Measurements from ENCODE around the gene OR1M1.
"Not testable (repeated sequence)": the region's sequence is repeated elsewhere in the genome, so short reads cannot be mapped to it uniquely, and the experiment has no call there.

OR1M1 gene

DNA sequence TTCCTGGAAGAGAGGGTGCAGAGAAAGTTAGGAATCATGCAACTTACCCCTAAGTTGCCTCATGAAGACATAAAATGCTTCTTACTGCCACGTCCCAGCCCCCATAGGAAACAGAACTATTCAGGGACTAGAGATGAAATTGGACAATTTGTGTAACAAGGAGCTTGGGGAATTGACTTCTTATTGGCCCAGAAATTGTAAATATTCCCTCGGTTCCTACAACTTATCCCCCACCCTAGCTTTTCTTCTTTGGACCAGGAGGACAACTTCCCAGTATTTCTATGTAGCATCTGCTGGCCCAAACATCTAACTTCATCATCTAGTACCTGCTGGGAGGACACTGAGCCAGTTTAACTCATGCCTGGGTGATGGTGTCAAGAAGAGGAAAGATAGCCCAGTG is at the start of gene OR1M1:
Gene OR1M1, plus strand, starts transcription at position 301 of the 400 bp plus-strand sequence. CDS start 6,184 bp downstream, outside the sequence.
- no peak for DNase-seq

- no peak for DNase-seq
Observed at GRCh38 chr19:9037400-9038062, 49.3 kb upstream of the OR1M1 start.

DNA sequence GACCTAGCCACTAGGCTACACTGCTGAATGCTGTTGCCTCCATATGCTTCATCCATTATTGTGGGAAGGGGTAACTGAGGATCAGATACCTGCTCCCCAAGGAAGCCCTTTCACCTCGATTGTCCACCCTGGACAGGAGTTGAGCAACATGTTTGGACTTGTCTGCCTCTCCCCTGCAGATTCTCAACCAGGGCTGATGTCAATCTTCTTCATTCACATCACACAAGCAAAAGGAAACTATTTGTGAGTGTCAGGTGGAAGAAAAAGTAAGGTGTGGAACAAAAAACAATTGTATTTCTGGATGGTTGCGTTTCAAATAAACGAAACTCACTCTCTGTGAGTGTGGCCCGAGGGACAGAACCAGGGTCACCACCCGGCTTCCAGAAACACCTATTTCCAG is 47.1 kb upstream of the OR1M1 start:
- no peak for DNase-seq

DNA sequence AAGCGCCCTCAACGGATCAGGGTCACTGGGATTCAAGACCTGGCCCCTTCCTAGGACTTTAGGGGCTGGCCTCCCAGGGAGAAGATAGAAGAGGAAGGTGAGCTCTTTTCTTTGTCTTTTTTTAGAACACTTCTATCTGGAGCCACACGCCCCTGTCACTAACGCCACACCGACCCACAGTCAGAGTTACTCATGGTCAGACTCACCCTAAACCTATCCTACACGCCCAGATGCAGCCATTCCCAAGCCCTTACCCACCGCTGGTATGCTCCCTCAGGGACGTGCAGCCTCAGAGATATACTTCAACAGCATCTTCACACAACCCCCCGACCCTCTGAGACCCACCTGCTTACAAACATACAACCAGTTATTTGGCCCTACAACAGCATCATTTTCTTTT is 46.7 kb upstream of the OR1M1 start:
- DNase-seq: no peak

DNA sequence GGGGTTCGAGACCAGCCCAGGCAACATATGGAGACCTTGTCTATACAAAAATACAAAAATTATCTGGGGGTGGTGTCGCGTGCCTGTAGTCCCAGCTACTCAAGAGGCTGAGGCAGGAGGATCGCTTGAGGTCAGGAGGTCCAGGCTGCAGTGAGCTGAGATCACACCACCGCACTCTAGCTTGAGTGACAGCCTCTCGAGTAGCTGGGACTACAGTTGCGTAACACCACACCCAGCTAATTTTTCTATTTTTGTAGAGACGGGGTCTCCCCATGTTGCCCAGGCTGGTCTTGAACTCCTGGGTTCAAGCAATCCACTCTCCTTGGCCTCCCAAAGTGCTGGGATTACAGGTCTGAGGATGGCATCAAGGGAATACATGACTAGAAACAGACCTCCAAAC is 45.8 kb upstream of the OR1M1 start:
- DNase-seq: no peak

DNA sequence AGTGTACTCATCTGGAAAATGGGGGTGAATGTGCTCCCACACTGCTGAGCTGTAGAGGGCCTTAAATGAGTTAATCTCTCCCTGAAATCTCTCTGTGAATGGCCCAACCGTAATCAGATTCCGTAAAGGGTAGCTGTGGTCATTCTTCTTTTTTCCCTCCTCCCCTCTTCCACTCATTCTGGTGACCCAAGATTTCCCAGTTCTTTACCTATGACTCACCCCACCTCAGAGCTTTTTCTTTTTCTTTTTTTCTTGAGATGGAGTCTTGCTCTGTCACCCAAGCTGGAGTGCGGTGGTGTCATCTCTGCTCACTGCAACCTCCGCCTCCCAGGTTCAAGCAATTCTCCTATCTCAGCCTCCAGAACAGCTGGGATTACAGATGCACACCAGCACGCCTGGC is 43.3 kb upstream of the OR1M1 start:
- no peak for DNase-seq

GRCh38 chr19:9044449-9044848 is 42.4 kb upstream of the OR1M1 start:
- no peak for DNase-seq

DNA sequence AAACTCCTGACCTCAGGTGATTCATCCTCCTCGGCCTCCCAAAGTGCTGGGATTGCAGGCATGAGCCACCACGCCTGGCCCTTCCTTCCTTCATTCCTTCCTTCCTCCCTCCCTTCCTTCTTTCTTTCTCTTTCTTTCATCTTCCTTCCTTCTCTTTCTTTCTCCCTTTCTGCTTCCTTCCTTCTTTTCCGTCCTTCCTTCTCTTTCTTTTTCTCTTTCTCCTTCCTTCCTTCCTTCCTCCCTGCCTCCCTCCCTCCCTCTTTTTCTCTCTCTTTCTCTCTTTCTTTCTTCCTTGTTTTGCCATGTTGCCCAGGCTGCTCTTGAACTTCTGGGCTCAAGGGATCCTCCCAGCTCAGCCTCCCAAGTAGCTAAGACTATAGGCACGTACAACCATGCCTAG is 40.2 kb upstream of the OR1M1 start:
- DNase-seq: no peak

DNA sequence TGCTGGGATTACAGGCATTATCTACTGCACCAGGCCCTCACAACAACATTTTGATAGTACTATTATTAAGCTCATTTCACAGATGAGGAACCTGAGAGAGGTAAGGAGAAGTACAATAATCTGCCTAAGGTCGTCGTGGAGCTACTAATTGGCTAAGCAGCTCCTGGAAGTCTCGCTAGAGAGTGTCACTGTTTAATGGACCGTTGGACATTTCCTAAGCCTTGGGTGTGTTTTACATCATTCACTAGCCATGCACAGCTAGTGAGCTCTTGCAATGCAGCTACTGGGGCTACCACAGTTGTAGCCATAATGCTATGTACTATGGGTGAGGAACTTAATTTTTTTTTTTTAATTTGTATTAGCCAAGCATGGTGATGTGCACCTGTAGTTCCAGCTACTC is 34.0 kb upstream of the OR1M1 start:
- no peak for DNase-seq

DNA sequence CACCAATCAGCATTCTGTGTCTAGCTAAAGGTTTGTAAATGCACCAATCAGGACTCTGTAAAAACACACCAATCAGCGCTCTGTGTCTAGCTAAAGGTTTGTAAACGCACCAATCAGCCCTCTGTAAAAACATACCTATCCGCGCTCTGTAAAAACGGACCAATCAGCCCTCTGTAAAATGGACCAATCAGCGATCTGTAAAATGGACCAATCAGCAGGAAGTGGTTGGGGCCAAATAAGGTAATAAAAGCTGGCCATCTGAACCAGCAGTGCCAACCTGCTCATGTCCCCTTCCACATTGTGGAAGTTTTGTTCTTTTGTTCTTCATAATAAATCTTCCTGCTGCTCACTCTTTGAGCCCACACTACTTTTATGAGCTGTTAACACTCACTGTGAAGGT is 33.2 kb upstream of the OR1M1 start:
- DNase-seq: not testable (repeated sequence)

GRCh38 chr19:9054207-9054606 is 32.7 kb upstream of the OR1M1 start:
- no peak for DNase-seq

DNA sequence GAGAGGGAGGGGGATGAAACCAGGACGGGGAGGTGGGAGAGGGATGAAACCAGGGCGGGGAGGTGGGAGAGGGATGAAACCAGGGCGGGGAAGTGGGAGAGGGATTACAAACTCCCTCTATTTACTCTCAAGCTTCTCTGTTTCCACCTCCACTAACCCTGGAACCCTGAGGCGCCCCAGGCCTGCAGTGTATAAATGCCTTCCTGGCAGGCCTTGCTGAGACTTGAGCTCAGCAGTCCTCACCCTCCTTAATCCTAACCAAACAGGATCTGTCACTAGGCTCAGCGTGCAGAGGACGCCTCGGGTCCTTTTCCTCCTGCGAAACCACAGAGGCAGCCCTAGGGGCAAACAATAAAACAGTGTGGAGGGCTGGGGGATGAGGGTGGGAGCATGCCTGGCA is 32.1 kb upstream of the OR1M1 start:
- no peak for DNase-seq

DNA sequence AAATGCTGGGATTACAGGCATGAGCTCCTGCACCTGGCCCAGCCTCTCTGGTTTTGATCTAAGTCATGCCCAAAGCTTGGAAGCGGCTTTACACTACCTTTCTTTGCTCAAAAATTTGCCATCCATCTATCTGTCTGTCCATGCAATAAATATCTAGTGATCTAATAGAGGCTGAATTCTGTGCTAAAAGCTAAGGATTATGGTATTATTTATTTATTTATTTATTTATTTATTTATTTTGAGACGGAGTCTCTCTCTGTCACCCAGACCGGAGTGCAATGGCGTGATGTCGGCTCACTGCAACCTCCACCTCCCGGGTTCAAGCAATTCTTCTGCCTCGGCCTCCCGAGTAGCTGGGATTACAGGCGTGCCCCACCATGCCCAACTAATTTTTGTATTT is 30.7 kb upstream of the OR1M1 start:
- DNase-seq: not testable (repeated sequence)

DNA sequence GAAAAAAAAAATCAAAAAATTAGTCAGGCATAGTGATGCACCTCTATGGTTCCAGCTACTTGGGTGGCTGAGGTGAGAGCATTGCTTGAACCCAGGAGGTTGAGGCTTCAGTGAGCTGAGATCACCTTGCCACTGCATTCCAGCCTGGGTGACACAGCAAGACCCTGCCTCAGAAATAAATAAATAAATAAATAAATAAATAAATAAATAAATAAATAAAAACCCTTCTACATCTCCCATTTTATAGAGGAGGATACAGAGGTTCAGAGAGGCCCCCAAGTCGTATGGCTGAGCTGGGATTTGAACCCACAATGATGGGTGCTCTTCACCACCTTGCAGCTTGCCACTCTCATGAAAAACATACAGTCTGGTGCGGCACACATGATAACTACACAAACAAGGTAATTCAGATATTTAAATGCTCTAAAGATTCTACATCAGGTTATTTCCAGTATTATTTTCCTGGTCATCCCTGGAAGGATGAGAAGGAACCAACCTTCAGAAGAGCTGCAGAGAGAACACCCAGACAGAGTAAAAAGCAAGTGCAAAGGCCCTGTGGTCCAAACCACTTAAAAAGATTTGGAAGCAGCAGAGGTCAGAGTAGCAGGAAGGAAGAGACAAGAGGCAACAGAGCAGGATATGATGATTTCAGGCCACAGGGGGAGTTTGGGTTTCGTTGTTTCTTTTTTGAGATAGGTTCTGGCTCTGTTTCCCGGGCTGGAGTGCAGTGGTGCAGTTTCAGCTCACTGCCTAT is 29.2 kb upstream of the OR1M1 start:
- no peak for DNase-seq

GRCh38 chr19:9058905-9059667 is 27.8 kb upstream of the OR1M1 start:
- DNase-seq: no peak

- DNase-seq: no peak
Observed at GRCh38 chr19:9060564-9061340, 26.1 kb upstream of the OR1M1 start.

DNA sequence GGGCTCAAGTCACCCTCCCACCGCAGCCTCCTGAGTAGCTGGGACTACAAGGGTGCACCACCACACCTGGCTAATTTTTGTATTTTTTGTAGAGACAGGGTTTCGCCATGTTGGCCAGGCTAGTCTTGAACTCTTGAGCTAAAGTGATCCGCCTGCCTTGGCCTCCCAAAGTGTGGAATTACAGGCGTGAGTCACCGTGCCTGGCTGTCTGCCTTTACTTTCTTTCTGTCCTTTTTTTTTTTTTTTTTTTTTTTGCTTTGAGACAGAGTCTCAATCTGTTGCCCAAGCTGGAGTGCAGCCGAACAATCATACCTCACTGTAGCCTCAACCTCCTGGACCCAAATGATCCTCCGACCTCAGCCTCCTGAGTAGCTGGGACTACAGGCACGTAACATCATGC is 25.0 kb upstream of the OR1M1 start:
- no peak for DNase-seq

DNA sequence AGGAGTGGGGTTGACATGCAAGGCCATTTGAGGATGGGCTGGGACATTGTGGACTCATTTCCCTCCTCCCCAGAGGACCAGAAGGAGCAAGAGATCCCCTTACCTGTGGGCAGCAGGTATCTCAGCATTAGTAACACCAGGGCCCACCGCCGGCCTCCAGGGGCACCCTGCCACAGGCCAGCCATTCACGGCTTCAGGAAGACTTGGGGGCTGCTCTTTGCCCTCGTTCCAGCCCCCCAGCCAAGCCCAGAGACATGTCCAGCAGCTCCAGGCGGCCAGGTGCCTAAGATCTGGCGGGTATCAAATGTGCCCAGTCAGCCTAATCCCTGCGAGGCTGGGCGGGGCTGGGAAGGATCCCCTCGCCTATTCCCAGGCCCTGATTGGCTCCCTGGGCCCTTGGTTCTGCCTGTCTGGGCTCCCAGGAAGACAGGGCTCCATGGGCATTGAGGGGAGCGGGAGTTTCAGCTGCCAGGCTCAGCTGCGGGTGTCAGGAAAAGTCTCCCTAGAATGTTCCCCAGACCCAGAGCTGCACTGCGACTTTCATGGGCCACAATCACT is 21.3 kb upstream of the OR1M1 start:
- DNase-seq: no peak

- DNase-seq: no peak
Observed at GRCh38 chr19:9070066-9070465, 16.8 kb upstream of the OR1M1 start.

DNA sequence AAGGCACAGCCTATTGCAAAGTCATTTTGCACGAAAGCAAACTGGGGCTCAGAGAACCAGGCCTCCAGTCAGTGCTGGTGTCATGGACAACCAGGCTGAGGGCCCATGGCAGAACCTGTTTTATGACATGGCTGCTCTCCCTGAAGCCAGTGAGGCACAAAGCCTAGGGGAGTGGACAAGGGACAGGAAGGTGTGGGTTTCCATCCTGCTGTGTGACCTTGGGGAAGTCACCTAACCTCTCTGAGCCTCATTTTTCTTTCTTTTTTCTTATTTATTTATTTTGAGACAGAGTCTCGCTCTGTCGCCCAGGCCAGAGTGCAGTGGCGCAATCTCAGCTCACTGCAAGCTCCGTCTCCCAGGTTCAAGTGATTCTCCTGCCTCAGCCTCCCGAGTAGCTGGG is 15.1 kb upstream of the OR1M1 start:
- DNase-seq: not testable (repeated sequence)

DNA sequence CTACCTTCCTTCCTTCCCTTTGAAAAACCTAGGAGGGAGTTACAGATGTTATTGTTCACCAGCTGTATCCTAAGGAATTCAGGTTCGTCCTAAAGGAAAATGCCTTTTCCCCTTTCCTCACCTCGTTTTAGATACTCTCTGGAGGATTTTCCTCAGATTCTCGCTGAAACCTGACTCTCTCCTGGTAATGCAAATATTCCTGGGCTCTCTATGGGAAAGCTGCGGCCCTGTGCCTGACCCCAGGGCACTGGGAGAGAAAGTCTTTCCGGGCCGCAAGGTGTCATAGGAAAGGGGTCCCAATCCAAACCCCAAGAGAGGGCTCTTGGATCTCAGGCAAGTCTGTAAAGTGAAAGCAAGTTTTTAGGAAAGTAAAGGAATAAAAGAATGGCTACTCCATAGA is 13.1 kb upstream of the OR1M1 start:
- no peak for DNase-seq

- DNase-seq: no peak
Observed at GRCh38 chr19:9075064-9075949, 11.6 kb upstream of the OR1M1 start.

Measured in activated T-cell treated with anti-CD3 and anti-CD28 coated beads, Interleukin-2, amount 50 U/mL, for 1 hour (primary cell).